ENCODE data around the gene PHRF1. TPM values are rescaled to one million over a fixed set of nuclear protein-coding genes. Genes with fewer than 3 reads are reported as not detected.

The PHRF1 gene
- total and polyA plus RNA-seq, 9 donors, result 13.1 to 23.1 (median 20.1) TPM

DNA sequence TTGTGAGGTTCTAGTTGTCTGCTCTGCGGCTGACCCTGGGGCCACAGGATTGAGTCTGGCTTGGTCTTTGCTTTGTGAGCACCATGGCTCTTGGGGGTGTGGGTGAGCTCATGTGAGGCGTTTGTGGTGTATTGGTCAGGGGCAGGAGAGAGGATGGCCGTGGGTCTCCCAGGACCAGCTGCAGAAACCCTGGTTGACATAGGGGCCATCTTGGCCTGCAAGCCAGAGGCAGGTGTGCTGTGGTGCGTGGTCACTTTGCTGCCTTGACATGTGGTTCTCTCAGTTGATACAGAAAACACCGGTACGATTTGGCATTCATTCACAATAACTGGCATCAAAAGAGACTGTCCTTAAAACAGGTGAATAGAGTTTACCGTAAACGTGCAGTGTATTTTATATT is 11.3 kb downstream of the PHRF1 start:
- no peaks in the 10 kb centered on the region for H3K9me3 ChIP-seq (replicated peaks; ENCODE audit: control insufficient read depth, low read depth, low read length)
- no peak overlapping the region for H3K4me3 ChIP-seq (ENCODE audit: low read length)
- no peak overlapping the region for H3K27ac ChIP-seq (ENCODE audit: low read length)
- no peak for DNase-seq
- H3K36me3 ChIP-seq (ENCODE audit: control insufficient read depth, insufficient read depth, low read length), result peaks cover 81% of the 10 kb centered on the region
- H3K4me1 ChIP-seq (ENCODE audit: control insufficient read depth, insufficient read depth, low read length), result no peaks in the 10 kb centered on the region
- WGBS (ENCODE audit: insufficient coverage), result 87% methylated on average over 4 of the region's 8 CpGs
- H3K27me3 ChIP-seq (ENCODE audit: control insufficient read depth, insufficient read depth, low read length), result no peaks in the 10 kb centered on the region

DNA sequence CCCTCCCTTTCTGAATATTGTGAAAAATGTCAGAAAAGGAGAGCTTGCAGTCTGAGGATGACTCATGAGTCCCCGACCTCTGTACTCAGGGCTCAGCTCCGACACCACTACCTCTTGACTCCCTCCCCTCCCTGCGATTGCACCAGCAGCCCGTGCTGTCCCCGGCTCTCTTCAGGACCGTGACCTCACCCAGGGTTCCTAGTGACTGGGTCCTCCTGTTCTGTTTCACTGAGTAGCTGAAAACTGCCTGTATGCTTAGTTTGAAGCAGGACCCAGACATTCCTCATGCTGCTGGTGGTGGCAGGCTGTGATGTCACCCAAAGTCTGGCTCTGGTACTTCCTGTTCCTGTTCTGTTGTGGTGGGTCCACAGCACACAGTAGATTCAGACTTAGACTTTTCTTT is 11.7 kb downstream of the PHRF1 start:
- Histone ChIP-seq H3K4me3 (ENCODE audit: low read length) (no peak overlapping the region), H3K36me3 (ENCODE audit: control insufficient read depth, insufficient read depth, low read length) (peaks cover 83% of the 10 kb centered on the region), H3K27me3 (ENCODE audit: control insufficient read depth, insufficient read depth, low read length) (no peaks in the 10 kb centered on the region), H3K4me1 (ENCODE audit: control insufficient read depth, insufficient read depth, low read length) (no peaks in the 10 kb centered on the region), H3K9me3 (replicated peaks; ENCODE audit: control insufficient read depth, low read depth, low read length) (no peaks in the 10 kb centered on the region), H3K27ac (ENCODE audit: low read length) (no peak overlapping the region)
- 63% methylated on average over 4 of the region's 6 CpGs for WGBS (ENCODE audit: insufficient coverage)
- DNase-seq, result no peak

- whole genome bisulfite sequencing (ENCODE audit: insufficient coverage), result 93% methylated on average over 26 of the region's 26 CpGs
- Histone ChIP-seq H3K9me3 (replicated peaks; ENCODE audit: control insufficient read depth, low read depth, low read length) (no peaks in the 10 kb centered on the region), H3K27ac (ENCODE audit: low read length) (no peak overlapping the region), H3K4me3 (ENCODE audit: low read length) (no peak overlapping the region), H3K27me3 (ENCODE audit: control insufficient read depth, insufficient read depth, low read length) (no peaks in the 10 kb centered on the region), H3K4me1 (ENCODE audit: control insufficient read depth, insufficient read depth, low read length) (no peaks in the 10 kb centered on the region), H3K36me3 (ENCODE audit: control insufficient read depth, insufficient read depth, low read length) (peaks cover 83% of the 10 kb centered on the region)
- DNase-seq, result no peak
Measured at GRCh38 chr11:589798-590197, 13.5 kb downstream of the PHRF1 start.

DNA sequence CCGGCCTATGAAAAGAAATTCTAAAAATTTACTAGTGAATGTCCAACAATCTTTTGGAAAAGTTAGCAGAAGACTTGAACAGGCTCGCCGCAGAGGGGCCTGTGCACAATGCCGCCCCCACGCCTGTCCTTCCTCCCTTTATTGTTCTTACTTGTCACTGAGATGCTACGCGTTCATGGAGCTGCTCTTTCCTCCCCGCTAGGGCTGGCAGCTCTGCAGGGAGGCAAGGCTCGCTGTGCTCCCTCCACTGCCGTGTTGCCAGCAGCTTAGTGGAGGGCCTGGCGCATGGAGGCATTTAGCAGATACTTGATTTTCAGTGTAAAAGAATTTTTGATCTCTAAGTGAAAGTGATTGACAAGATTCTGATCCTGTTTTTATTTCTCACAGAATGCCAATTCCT is 14.7 kb downstream of the PHRF1 start:
- Histone ChIP-seq H3K4me3 (ENCODE audit: low read length) (no peak overlapping the region), H3K9me3 (replicated peaks; ENCODE audit: control insufficient read depth, low read depth, low read length) (no peaks in the 10 kb centered on the region), H3K27me3 (ENCODE audit: control insufficient read depth, insufficient read depth, low read length) (no peaks in the 10 kb centered on the region), H3K4me1 (ENCODE audit: control insufficient read depth, insufficient read depth, low read length) (no peaks in the 10 kb centered on the region), H3K27ac (ENCODE audit: low read length) (no peak overlapping the region), H3K36me3 (ENCODE audit: control insufficient read depth, insufficient read depth, low read length) (peaks cover 87% of the 10 kb centered on the region)
- DNase-seq, result no peak
- WGBS (ENCODE audit: insufficient coverage), result 100% methylated on average over 1 of the region's 11 CpGs

DNA sequence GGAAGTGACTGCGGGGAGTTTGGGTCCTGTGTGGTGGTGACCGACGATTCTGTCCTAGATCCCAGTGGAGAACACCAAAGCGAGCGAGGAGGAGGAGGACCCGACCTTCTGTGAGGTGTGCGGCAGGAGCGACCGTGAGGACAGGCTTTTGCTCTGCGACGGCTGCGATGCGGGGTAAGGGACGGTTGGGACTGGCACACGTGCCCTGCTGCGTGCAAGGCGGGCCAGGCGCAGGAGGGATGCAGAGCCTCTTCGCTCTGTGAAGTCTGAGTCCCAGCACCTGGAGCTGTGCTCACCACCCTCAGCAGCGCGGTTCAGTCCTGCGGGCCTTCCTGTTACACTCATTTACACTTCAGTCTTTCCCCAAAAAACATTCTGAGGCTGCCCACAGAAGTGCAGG is 16.2 kb downstream of the PHRF1 start:
- H3K4me3 ChIP-seq (ENCODE audit: low read length), result no peak overlapping the region
- no peak overlapping the region for H3K27ac ChIP-seq (ENCODE audit: low read length)
- 97% methylated on average over 21 of the region's 22 CpGs for WGBS (ENCODE audit: insufficient coverage)
- no peaks in the 10 kb centered on the region for H3K9me3 ChIP-seq (replicated peaks; ENCODE audit: control insufficient read depth, low read depth, low read length)
- no peak for DNase-seq
- H3K27me3 ChIP-seq (ENCODE audit: control insufficient read depth, insufficient read depth, low read length), result no peaks in the 10 kb centered on the region
- peaks cover 86% of the 10 kb centered on the region for H3K36me3 ChIP-seq (ENCODE audit: control insufficient read depth, insufficient read depth, low read length)
- H3K4me1 ChIP-seq (ENCODE audit: control insufficient read depth, insufficient read depth, low read length), result no peaks in the 10 kb centered on the region

DNA sequence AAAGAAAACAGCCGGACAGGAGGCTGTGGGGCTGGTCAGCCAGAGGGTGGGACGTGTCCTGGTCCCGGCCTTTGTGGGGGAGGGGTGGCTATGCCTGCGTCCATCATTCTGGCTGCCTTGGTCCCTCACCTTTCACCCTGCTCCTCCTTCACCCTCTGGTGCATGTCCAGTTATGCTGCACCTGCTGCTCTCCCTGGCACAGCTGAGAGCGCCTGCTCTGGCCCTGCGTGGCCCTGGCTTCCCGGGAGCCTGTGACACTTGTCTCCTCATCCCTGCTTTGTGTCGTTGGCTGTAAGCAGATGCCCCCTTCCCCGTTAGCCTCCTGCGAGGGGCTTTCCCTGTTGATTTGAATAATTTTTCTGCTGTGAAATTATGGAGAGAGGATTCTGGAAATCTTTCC is 16.6 kb downstream of the PHRF1 start:
- no peak for DNase-seq
- Histone ChIP-seq H3K27me3 (ENCODE audit: control insufficient read depth, insufficient read depth, low read length) (no peaks in the 10 kb centered on the region), H3K27ac (ENCODE audit: low read length) (no peak overlapping the region), H3K4me1 (ENCODE audit: control insufficient read depth, insufficient read depth, low read length) (no peaks in the 10 kb centered on the region), H3K9me3 (replicated peaks; ENCODE audit: control insufficient read depth, low read depth, low read length) (no peaks in the 10 kb centered on the region), H3K4me3 (ENCODE audit: low read length) (no peak overlapping the region), H3K36me3 (ENCODE audit: control insufficient read depth, insufficient read depth, low read length) (peaks cover 86% of the 10 kb centered on the region)
- 100% methylated on average over 3 of the region's 10 CpGs for WGBS (ENCODE audit: insufficient coverage)

GRCh38 chr11:593347-593746 is 17.1 kb downstream of the PHRF1 start:
- 90% methylated on average over 21 of the region's 21 CpGs for WGBS (ENCODE audit: insufficient coverage)
- Histone ChIP-seq H3K27me3 (ENCODE audit: control insufficient read depth, insufficient read depth, low read length) (no peaks in the 10 kb centered on the region), H3K4me3 (ENCODE audit: low read length) (no peak overlapping the region), H3K9me3 (replicated peaks; ENCODE audit: control insufficient read depth, low read depth, low read length) (no peaks in the 10 kb centered on the region), H3K27ac (ENCODE audit: low read length) (no peak overlapping the region), H3K36me3 (ENCODE audit: control insufficient read depth, insufficient read depth, low read length) (peaks cover 86% of the 10 kb centered on the region), H3K4me1 (ENCODE audit: control insufficient read depth, insufficient read depth, low read length) (no peaks in the 10 kb centered on the region)
- DNase-seq, result no peak

DNA sequence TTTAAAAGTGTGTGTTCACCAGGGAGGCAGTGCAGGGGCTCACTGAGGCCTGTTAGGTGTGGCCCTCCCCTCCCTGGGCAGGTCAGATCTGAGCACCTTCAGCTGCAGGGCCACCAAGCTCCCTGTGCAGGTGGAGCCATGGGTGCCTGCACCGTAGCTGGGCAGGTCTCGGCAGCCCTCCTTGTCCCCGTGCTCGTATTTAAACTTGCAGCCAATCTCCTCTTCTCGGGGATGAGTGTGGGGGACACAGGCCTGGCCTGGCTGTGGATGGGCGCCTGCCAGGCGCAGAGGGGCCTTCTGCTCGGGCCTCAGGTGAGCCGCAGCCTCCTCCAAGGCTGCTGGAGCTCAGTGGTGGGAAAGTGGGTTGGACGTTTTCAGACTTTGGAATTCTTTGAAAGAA is 19.1 kb downstream of the PHRF1 start:
- no peaks in the 10 kb centered on the region for H3K9me3 ChIP-seq (replicated peaks; ENCODE audit: control insufficient read depth, low read depth, low read length)
- no peak overlapping the region for H3K27ac ChIP-seq (ENCODE audit: low read length)
- H3K4me1 ChIP-seq (ENCODE audit: control insufficient read depth, insufficient read depth, low read length), result no peaks in the 10 kb centered on the region
- H3K36me3 ChIP-seq (ENCODE audit: control insufficient read depth, insufficient read depth, low read length), result peaks cover 86% of the 10 kb centered on the region
- DNase-seq, result no peak
- no peaks in the 10 kb centered on the region for H3K27me3 ChIP-seq (ENCODE audit: control insufficient read depth, insufficient read depth, low read length)
- no peak overlapping the region for H3K4me3 ChIP-seq (ENCODE audit: low read length)
- WGBS (ENCODE audit: insufficient coverage), result 92% methylated on average over 10 of the region's 10 CpGs

DNA sequence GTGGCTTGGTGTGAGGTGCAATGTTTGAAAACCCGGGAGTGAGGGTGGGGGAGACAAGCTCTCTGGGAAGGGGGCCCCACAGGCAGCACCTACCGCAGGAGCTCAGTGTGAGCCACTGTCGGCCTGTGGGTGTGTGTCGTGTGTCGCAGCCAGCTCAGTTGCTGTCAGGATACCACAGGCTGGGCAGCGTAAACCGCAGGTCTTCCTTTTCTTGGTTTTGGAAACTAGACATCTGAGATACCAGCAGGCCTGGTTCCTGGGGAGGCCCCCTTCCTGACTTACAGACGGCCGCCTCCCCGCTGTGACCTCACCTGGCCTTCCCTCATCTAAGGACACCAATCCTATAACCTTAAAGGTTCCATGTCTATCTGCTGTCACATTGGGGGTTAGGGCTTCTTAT is 20.1 kb downstream of the PHRF1 start:
- H3K4me1 ChIP-seq (ENCODE audit: control insufficient read depth, insufficient read depth, low read length), result no peaks in the 10 kb centered on the region
- peaks cover 82% of the 10 kb centered on the region for H3K36me3 ChIP-seq (ENCODE audit: control insufficient read depth, insufficient read depth, low read length)
- WGBS (ENCODE audit: insufficient coverage), result 91% methylated on average over 7 of the region's 10 CpGs
- no peaks in the 10 kb centered on the region for H3K27me3 ChIP-seq (ENCODE audit: control insufficient read depth, insufficient read depth, low read length)
- no peak overlapping the region for H3K4me3 ChIP-seq (ENCODE audit: low read length)
- no peak overlapping the region for H3K27ac ChIP-seq (ENCODE audit: low read length)
- no peaks in the 10 kb centered on the region for H3K9me3 ChIP-seq (replicated peaks; ENCODE audit: control insufficient read depth, low read depth, low read length)
- DNase-seq, result no peak

GRCh38 chr11:597166-597725 is 21.0 kb downstream of the PHRF1 start:
- Histone ChIP-seq H3K4me1 (ENCODE audit: control insufficient read depth, insufficient read depth, low read length) (no peaks in the 10 kb centered on the region), H3K9me3 (replicated peaks; ENCODE audit: control insufficient read depth, low read depth, low read length) (no peaks in the 10 kb centered on the region), H3K4me3 (ENCODE audit: low read length) (no peak overlapping the region), H3K27ac (ENCODE audit: low read length) (no peak overlapping the region), H3K27me3 (ENCODE audit: control insufficient read depth, insufficient read depth, low read length) (no peaks in the 10 kb centered on the region), H3K36me3 (ENCODE audit: control insufficient read depth, insufficient read depth, low read length) (peaks cover 84% of the 10 kb centered on the region)
- DNase-seq, result no peak
- 86% methylated on average over 14 of the region's 29 CpGs for WGBS (ENCODE audit: insufficient coverage)

Data from muscle of leg (tissue), 11 donors.